Neural progenitor cell (in vitro differentiated cells): ENCODE data around the gene MAP7D2.

Experiments
- EZH2 ChIP-seq: fragments of 200-600 bp; sonication (generic); IDR thresholded peaks from 2 replicates; pipeline ENCODE4 v1.6.1; 2017; ENCODE audit warnings: antibody characterized with exemption, mild to moderate bottlenecking, moderate library complexity
- TF ChIP-seq, protein P1 (sequence below): fragments of 200-600 bp; sonication (generic); IDR thresholded peaks from 2 replicates; pipeline ENCODE4 v1.5.1; 2017; ENCODE audit warnings: antibody characterized with exemption, mild to moderate bottlenecking

DNA sequence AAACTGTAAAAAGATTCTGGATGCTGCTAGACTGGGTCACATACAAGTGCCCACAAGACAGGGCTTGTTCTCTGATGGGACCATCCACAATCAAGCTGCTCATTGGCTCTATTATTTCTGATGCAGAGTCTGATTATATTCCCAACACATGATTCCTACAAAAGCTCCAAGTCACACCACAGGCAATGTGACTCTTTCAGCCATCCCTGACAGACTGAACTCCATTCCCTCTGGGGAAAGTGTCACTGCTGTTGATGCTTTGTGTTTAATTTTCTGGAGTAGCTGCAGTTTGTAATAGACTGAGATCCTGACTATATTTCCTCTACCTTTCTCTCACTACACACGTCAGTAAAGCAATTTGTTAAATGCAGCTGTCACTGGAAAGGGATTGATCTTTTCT is 70.5 kb downstream of the MAP7D2 start:
- TF ChIP-seq, protein P1, sequence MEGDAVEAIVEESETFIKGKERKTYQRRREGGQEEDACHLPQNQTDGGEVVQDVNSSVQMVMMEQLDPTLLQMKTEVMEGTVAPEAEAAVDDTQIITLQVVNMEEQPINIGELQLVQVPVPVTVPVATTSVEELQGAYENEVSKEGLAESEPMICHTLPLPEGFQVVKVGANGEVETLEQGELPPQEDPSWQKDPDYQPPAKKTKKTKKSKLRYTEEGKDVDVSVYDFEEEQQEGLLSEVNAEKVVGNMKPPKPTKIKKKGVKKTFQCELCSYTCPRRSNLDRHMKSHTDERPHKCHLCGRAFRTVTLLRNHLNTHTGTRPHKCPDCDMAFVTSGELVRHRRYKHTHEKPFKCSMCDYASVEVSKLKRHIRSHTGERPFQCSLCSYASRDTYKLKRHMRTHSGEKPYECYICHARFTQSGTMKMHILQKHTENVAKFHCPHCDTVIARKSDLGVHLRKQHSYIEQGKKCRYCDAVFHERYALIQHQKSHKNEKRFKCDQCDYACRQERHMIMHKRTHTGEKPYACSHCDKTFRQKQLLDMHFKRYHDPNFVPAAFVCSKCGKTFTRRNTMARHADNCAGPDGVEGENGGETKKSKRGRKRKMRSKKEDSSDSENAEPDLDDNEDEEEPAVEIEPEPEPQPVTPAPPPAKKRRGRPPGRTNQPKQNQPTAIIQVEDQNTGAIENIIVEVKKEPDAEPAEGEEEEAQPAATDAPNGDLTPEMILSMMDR: no peak
- no peak for TF ChIP-seq EZH2
